Ovary (tissue), 9 donors: ENCODE data around the gene C1QL2. TPM values are rescaled to one million over a fixed set of nuclear protein-coding genes. Genes with fewer than 3 reads are reported as not detected.

ENCODE experiments used
- DNase-seq, 5 donors: peaks; one replicate each; pipeline ENCODE4 v3.0.0-alpha.2; 2019 to 2020
- H3K27ac ChIP-seq, 2 donors: fragments of 200-600 bp; one replicate each; pipeline versions ENCODE4 v1.5.1 to v1.8.0; 2019 to 2022
- H3K27me3 ChIP-seq: fragments of 200-600 bp; one replicate; pipeline ENCODE4 v1.8.0; 2022
- H3K36me3 ChIP-seq: fragments of 200-600 bp; sonication (generic); one replicate; pipeline ENCODE4 v1.5.1; 2019
- H3K4me1 ChIP-seq: one replicate; pipeline ENCODE4 v1.8.1; 2013; ENCODE audit warnings: mild to moderate bottlenecking, moderate library complexity; ENCODE audit not compliant: insufficient read depth
- H3K4me3 ChIP-seq: fragments of 200-600 bp; sonication (generic); one replicate; pipeline ENCODE4 v1.5.1; 2017
- H3K9me3 ChIP-seq, 2 donors: fragments of 200-600 bp in 1 of 2; sonication (generic) in 1 of 2; one replicate each; pipeline versions ENCODE4 v1.5.1 to v1.8.1; 2013 to 2019; ENCODE audit warnings: mild to moderate bottlenecking in 1 of 2, moderate library complexity in 1 of 2
- CTCF ChIP-seq, 3 donors: fragments of 450-650 bp in 2 of 3; fragments of 200-600 bp in 1 of 3; IDR thresholded peaks; one replicate each; pipeline versions ENCODE4 v1.5.1 to v1.8.0; 2016 to 2022; ENCODE audit warnings: antibody characterized with exemption in 3 of 3, mild to moderate bottlenecking in 1 of 3
- EP300 ChIP-seq: sonication (generic); formaldehyde crosslinking; IDR thresholded peaks from one replicate; pipeline ENCODE4 v1.6.1; 2017; ENCODE audit warnings: antibody characterized with exemption
- POLR2A ChIP-seq: fragments of 450-650 bp; IDR thresholded peaks from one replicate; pipeline ENCODE4 v1.6.1; 2017; ENCODE audit warnings: antibody characterized with exemption, mild to moderate bottlenecking, moderate library complexity
- WGBS, 3 donors: extraction: QIAGEN DNeasy Blood & Tissue Kit in 1 of 3; methylation state at CpG; one replicate each; pipeline versions ENCODE4 v1.1.5 to v1.1.7; 2013 to 2017; 5-methylcytosine and 5-hydroxymethylcytosine counted together
- intact Hi-C, 4 donors: fragments of 100-400 bp; cut with DNase I; formaldehyde crosslinking; loops; one replicate each; pipeline versions ENCODE4 v1.11.0 to v1.15.1; 2022 to 2023
- polyA plus RNA-seq, 2 donors: library from polyadenylated mRNA; stranded (reverse); fragments of 200-250 nt in 1 of 2; fragments of 350-450 nt in 1 of 2; fragmentation: Illumina TruSeq in 1 of 2; extraction: RNeasy Lipid Tissue Mini Kit (QIAGEN cat#74804) in 1 of 2; gene quantifications; one replicate each; pipeline ENCODE4 v1.2.3, GENCODE V29; 2013 to 2014
- total RNA-seq, 7 donors: library from RNA; depleted of rRNA in 2 of 7; stranded (reverse); fragments of >200 nt in 2 of 7; fragmentation: NEBNext Ultra II Directional in 3 of 7; extraction: Animal tissue kit (Norgen Biotek cat#: 25700) in 3 of 7; gene quantifications; one replicate each; pipeline versions ENCODE4 v1.1.0 to v1.2.4, GENCODE V29; 2016 to 2023
- donor health status: DM: no; HTN: no; CAD: no; lungs with moderate emphysema.
- donor health status: DM: no; HTN: no; CAD: no.
- donor health status: Bipolar disorder and iron deficiency.
- donor health status: DM: yes; HTN: yes; CAD: no.
- donor health status: DM: no; HTN: no; CAD: no.
- donor health status: DM: yes; HTN: yes; CAD: no.

The C1QL2 gene
- total and polyA plus RNA-seq, 9 donors, result 0.10 to 0.23 (median 0.17) TPM; not detected in 5

- DNase-seq, result no peak
- intact Hi-C loops, result no loop called here
- Histone ChIP-seq H3K27ac (no peak overlapping the region), H3K4me3 (no peak overlapping the region), H3K27me3 (no peaks in the 10 kb centered on the region), H3K9me3 (no peaks in the 10 kb centered on the region), H3K36me3 (no peaks in the 10 kb centered on the region), H3K4me1 (no peaks in the 10 kb centered on the region)
- TF ChIP-seq POLR2A (no peak), CTCF (IDR thresholded peaks at IDR 0.05) (no peak), EP300 (no peak)
- WGBS, 3 donors, result 93 to 94% (median 93%) methylated on average over 14 of the region's 14 CpGs
These were observed 15.1 kb upstream of the C1QL2 start for GRCh38 chr2:119173556-119174060.

GRCh38 chr2:119170504-119170903 is 12.0 kb upstream of the C1QL2 start:
- intact Hi-C loops, result no loop called here
- no peak for DNase-seq
- 42 to 44% (median 43%) methylated on average over 16 of the region's 16 CpGs for WGBS, 3 donors

GRCh38 chr2:119169717-119170116 is 11.2 kb upstream of the C1QL2 start:
- WGBS, 3 donors, result 82 to 84% (median 84%) methylated on average over 10 of the region's 10 CpGs
- no peaks in the 10 kb centered on the region for H3K36me3 ChIP-seq
- H3K27ac ChIP-seq, result no peak overlapping the region
- no peaks in the 10 kb centered on the region for H3K4me1 ChIP-seq
- DNase-seq, result no peak
- no peaks in the 10 kb centered on the region for H3K9me3 ChIP-seq
- H3K27me3 ChIP-seq, result no peaks in the 10 kb centered on the region
- TF ChIP-seq POLR2A (no peak), EP300 (no peak), CTCF (IDR thresholded peaks at IDR 0.05) (no peak)
- intact Hi-C loops, result no loop called here
- H3K4me3 ChIP-seq, result no peak overlapping the region

More at GRCh38 chr2:119170504-119170903, 12.0 kb upstream of the C1QL2 start:
- no peaks in the 10 kb centered on the region for H3K9me3 ChIP-seq
- no peak overlapping the region for H3K27ac ChIP-seq
- no peaks in the 10 kb centered on the region for H3K27me3 ChIP-seq
- no peak overlapping the region for H3K4me3 ChIP-seq
- no peak for TF ChIP-seq EP300
- no peak for TF ChIP-seq POLR2A
- TF ChIP-seq CTCF (IDR thresholded peaks at IDR 0.05), result no peak
- no peaks in the 10 kb centered on the region for H3K4me1 ChIP-seq
- H3K36me3 ChIP-seq, result no peaks in the 10 kb centered on the region

- Histone ChIP-seq H3K9me3 (no peaks in the 10 kb centered on the region), H3K4me3 (no peak overlapping the region), H3K27ac (no peak overlapping the region), H3K36me3 (no peaks in the 10 kb centered on the region), H3K4me1 (peaks cover 4% of the 10 kb centered on the region), H3K27me3 (peaks cover 4% of the 10 kb centered on the region)
- intact Hi-C loops, result no loop called here
- TF ChIP-seq CTCF (IDR thresholded peaks at IDR 0.05), result no peak
- TF ChIP-seq POLR2A, result no peak
- TF ChIP-seq EP300, result no peak
- WGBS, 3 donors, result 45 to 55% (median 51%) methylated on average over 9 of the region's 9 CpGs
- no peak for DNase-seq
These were observed 1.9 kb upstream of the C1QL2 start for GRCh38 chr2:119160361-119160990.
